CD4-positive, alpha-beta T cell (primary cell): Measurements from ENCODE around the gene TEN1. TPM values are rescaled to one million over a fixed set of nuclear protein-coding genes. Genes with fewer than 3 reads are reported as not detected.

Experiments
- ATAC-seq: fragments of 200-7000 bp; cut with Tn5 transposase; one replicate; pipeline ENCODE4 v1.10.0; 2022; ENCODE audit warnings: mild to moderate bottlenecking; ENCODE audit not compliant: poor library complexity
- CTCF ChIA-PET: fragments of 350-600 bp; sonication (Branson Sonifier 250); formaldehyde crosslinking; loops from one replicate; lab custom pipeline; 2021; ENCODE audit warnings: antibody characterized with exemption, inconsistent platforms; lab: Charles Lee
- POLR2A ChIA-PET: fragments of 350-600 bp; sonication (Branson Sonifier 250); formaldehyde crosslinking; loops from one replicate; lab custom pipeline; 2021; ENCODE audit warnings: antibody characterized with exemption, inconsistent platforms; lab: Charles Lee
- DNase-seq, 14 experiments: peaks; one replicate each; pipeline ENCODE4 v3.0.0-alpha.2; 2013 to 2020; ENCODE audit warnings: mixed read lengths in 2 of 14
- H3K27ac ChIP-seq, 2 donors: one replicate each; pipeline versions ENCODE4 v1.5.1 to v1.7.0; 2013; ENCODE audit warnings: low read length in 2 of 2, low read depth in 1 of 2, mild to moderate bottlenecking in 1 of 2
- H3K27me3 ChIP-seq, 2 experiments: 1 replicate in 1 of 2; 2 replicates in 1 of 2; pipeline versions ENCODE4 v1.6.1 to v1.7.0; 2013; ENCODE audit warnings: low read length in 2 of 2, control low read depth in 1 of 2, mild to moderate bottlenecking in 1 of 2, moderate library complexity in 1 of 2; ENCODE audit not compliant: insufficient read depth in 2 of 2, control insufficient read depth in 1 of 2
- H3K36me3 ChIP-seq: one replicate; pipeline ENCODE4 v1.6.1; 2013; ENCODE audit warnings: low read length, control low read depth; ENCODE audit not compliant: insufficient read depth
- H3K4me1 ChIP-seq: one replicate; pipeline ENCODE4 v1.6.1; 2013; ENCODE audit warnings: low read length, control low read depth; ENCODE audit not compliant: insufficient read depth
- H3K4me3 ChIP-seq: one replicate; pipeline ENCODE4 v1.5.1; 2013; ENCODE audit warnings: mild to moderate bottlenecking, low read length, moderate library complexity
- H3K9me3 ChIP-seq, 2 experiments: 1 replicate in 1 of 2; 2 replicates in 1 of 2; pipeline versions ENCODE4 v1.6.1 to v1.7.0; 2013; ENCODE audit warnings: low read length in 2 of 2, mild to moderate bottlenecking in 2 of 2, control low read depth in 1 of 2, moderate library complexity in 1 of 2; ENCODE audit not compliant: control insufficient read depth in 1 of 2, insufficient read depth in 1 of 2
- H3K27ac Mint-ChIP-seq: one replicate; pipeline ENCODE4 v1.8.0; 2020; ENCODE audit warnings: mixed read lengths
- H3K27me3 Mint-ChIP-seq: one replicate; pipeline ENCODE4 v1.8.0; 2021; ENCODE audit warnings: mixed read lengths
- H3K36me3 Mint-ChIP-seq: one replicate; pipeline ENCODE4 v1.8.0; 2021; ENCODE audit warnings: low read depth, mixed read lengths
- H3K4me1 Mint-ChIP-seq: one replicate; pipeline ENCODE4 v1.8.0; 2021; ENCODE audit warnings: low read depth, mixed read lengths
- H3K4me3 Mint-ChIP-seq: one replicate; pipeline ENCODE4 v1.8.0; 2020; ENCODE audit warnings: mild to moderate bottlenecking, mixed read lengths
- H3K9me3 Mint-ChIP-seq: one replicate; pipeline ENCODE4 v1.8.0; 2020; ENCODE audit warnings: mixed read lengths
- CTCF ChIP-seq: fragments of 200-600 bp; IDR thresholded peaks from one replicate; pipeline ENCODE4 v1.8.0; 2022; ENCODE audit warnings: antibody characterized with exemption, mild to moderate bottlenecking
- intact Hi-C, 2 experiments: fragments of 100-400 bp; cut with DNase I in 1 of 2; cut with micrococcal nuclease in 1 of 2; formaldehyde crosslinking; loops; one replicate each; pipeline versions ENCODE4 v1.15.1 to v1.9.0; 2023 to 2025; cut with DNase I, micrococcal nuclease
- total RNA-seq, 174 experiments: library from RNA in 2 of 174; stranded (reverse) in 2 of 174; gene quantifications; one replicate each; pipeline ENCODE4 v1.2.3 and lab custom pipeline; 2021 to 2026

Gene TEN1
- total RNA-seq, 2 experiments from 2014 or later, result 13.0 to 13.8 TPM

- Histone ChIP-seq H3K27me3 (no peaks in the 10 kb centered on the region), H3K4me3 (no peak overlapping the region), H3K36me3 (peaks cover 95% of the 10 kb centered on the region), H3K27ac (no peak overlapping the region), H3K4me1 (no peaks in the 10 kb centered on the region), H3K9me3 (no peaks in the 10 kb centered on the region)
- intact Hi-C loops, result no loop called here
- DNase-seq (no peak), ATAC-seq (no peak)
- ChIA-PET POLR2A (no interaction called here), CTCF (no interaction called here)
- peaks cover 93% of the 10 kb centered on the region for H3K36me3 Mint-ChIP-seq
- H3K4me1 Mint-ChIP-seq, result peaks cover 18% of the 10 kb centered on the region
- no peak for TF ChIP-seq CTCF
- H3K4me3 Mint-ChIP-seq, result no peak overlapping the region
- no peaks in the 10 kb centered on the region for H3K27me3 Mint-ChIP-seq
- no peaks in the 10 kb centered on the region for H3K9me3 Mint-ChIP-seq
- no peak overlapping the region for H3K27ac Mint-ChIP-seq
These were observed 67.0 kb downstream of the TEN1 start for GRCh38 chr17:76046064-76046463.

- intact Hi-C loops, result no loop called here
- DNase-seq (no peak), ATAC-seq (no peak)
- peak overlapping the region; percentile 59 for H3K27ac Mint-ChIP-seq
- Histone ChIP-seq H3K4me3 (no peak overlapping the region), H3K27ac (no peak overlapping the region), H3K36me3 (peaks cover 93% of the 10 kb centered on the region), H3K27me3 (no peaks in the 10 kb centered on the region), H3K9me3 (no peaks in the 10 kb centered on the region), H3K4me1 (no peaks in the 10 kb centered on the region)
- peaks cover 87% of the 10 kb centered on the region for H3K36me3 Mint-ChIP-seq
- H3K27me3 Mint-ChIP-seq, result no peaks in the 10 kb centered on the region
- ChIA-PET CTCF (no interaction called here), POLR2A (no interaction called here)
- no peak overlapping the region for H3K4me3 Mint-ChIP-seq
- TF ChIP-seq CTCF, result no peak
- H3K4me1 Mint-ChIP-seq, result peaks cover 18% of the 10 kb centered on the region
- no peaks in the 10 kb centered on the region for H3K9me3 Mint-ChIP-seq
These were observed 69.1 kb downstream of the TEN1 start for GRCh38 chr17:76048025-76048605.

- no peak overlapping the region for H3K4me3 Mint-ChIP-seq
- CTCF ChIA-PET, result interaction anchor here (1.0 kb wide), 1 partner anchor 35 kb away, joined by 3 read pairs; no protein-coding TSS in a partner anchor
- peak in 3 of 14 experiments; percentile 32 to 52 (median 39) for DNase-seq
These were observed 69.7 kb downstream of the TEN1 start for GRCh38 chr17:76048711-76049110.

More at GRCh38 chr17:76048711-76049110, 69.7 kb downstream of the TEN1 start:
- Mint-ChIP-seq H3K4me1 (peaks cover 18% of the 10 kb centered on the region), H3K36me3 (peaks cover 87% of the 10 kb centered on the region), H3K27me3 (no peaks in the 10 kb centered on the region), H3K9me3 (no peaks in the 10 kb centered on the region), H3K27ac (peak overlapping the region; percentile 59)
- H3K27ac ChIP-seq, result no peak overlapping the region
- no peak overlapping the region for H3K4me3 ChIP-seq
- H3K4me1 ChIP-seq, result no peaks in the 10 kb centered on the region
- peak; percentile 84 for ATAC-seq
- intact Hi-C loops, result no loop called here
- no peak for TF ChIP-seq CTCF
- no peaks in the 10 kb centered on the region for H3K9me3 ChIP-seq
- no peaks in the 10 kb centered on the region for H3K27me3 ChIP-seq
- POLR2A ChIA-PET, result interaction anchor here (1.3 kb wide), 1 partner anchor 15 kb away, joined by 5 read pairs; no protein-coding TSS in a partner anchor
- H3K36me3 ChIP-seq, result peaks cover 93% of the 10 kb centered on the region
